Trophoblast cell (in vitro differentiated cells and primary cell): ENCODE data around the gene DNAJC16.

Experiments used
- DNase-seq, 2 donors: peaks; one replicate each; pipeline ENCODE4 v3.0.0-alpha.2; 2016
- H2AFZ ChIP-seq: 2 replicates; pipeline ENCODE4 v1.6.1; 2013; ENCODE audit warnings: low read length, moderate library complexity, mild to moderate bottlenecking; ENCODE audit not compliant: insufficient read depth, poor library complexity
- H2AK5ac ChIP-seq: 2 replicates; pipeline ENCODE4 v1.6.1; 2013; ENCODE audit warnings: mild to moderate bottlenecking, low read length
- H2BK120ac ChIP-seq: 2 replicates; pipeline ENCODE4 v1.6.1; 2013; ENCODE audit warnings: low read length, mild to moderate bottlenecking, moderate library complexity; ENCODE audit not compliant: insufficient read depth, poor library complexity
- H2BK12ac ChIP-seq: 2 replicates; pipeline ENCODE4 v1.6.1; 2013; ENCODE audit warnings: mild to moderate bottlenecking, low read length, moderate library complexity
- H2BK5ac ChIP-seq: 2 replicates; pipeline ENCODE4 v1.6.1; 2013; ENCODE audit warnings: low read length, low read depth, moderate library complexity, mild to moderate bottlenecking; ENCODE audit not compliant: poor library complexity
- H3K14ac ChIP-seq: 2 replicates; pipeline ENCODE4 v1.6.1; 2013; ENCODE audit warnings: mild to moderate bottlenecking, low read length
- H3K18ac ChIP-seq: 2 replicates; pipeline ENCODE4 v1.6.1; 2013; ENCODE audit warnings: mild to moderate bottlenecking, low read length
- H3K23ac ChIP-seq: 2 replicates; pipeline ENCODE4 v1.6.1; 2013; ENCODE audit warnings: low read length
- H3K27ac ChIP-seq: 2 replicates; pipeline ENCODE4 v1.5.1; 2013; ENCODE audit warnings: low read depth, mild to moderate bottlenecking, inconsistent platforms, low read length, moderate library complexity
- H3K27me3 ChIP-seq: 2 replicates; pipeline ENCODE4 v1.6.1; 2013; ENCODE audit warnings: inconsistent platforms, mild to moderate bottlenecking, low read length, moderate library complexity; ENCODE audit not compliant: insufficient read depth
- H3K36me3 ChIP-seq, 2 experiments: 1 replicate in 1 of 2; 2 replicates in 1 of 2; pipeline ENCODE4 v1.6.1; 2013; ENCODE audit warnings: low read length in 2 of 2, mild to moderate bottlenecking in 2 of 2, moderate library complexity in 1 of 2; ENCODE audit not compliant: insufficient read depth in 2 of 2, control insufficient read depth in 1 of 2
- H3K4ac ChIP-seq: 2 replicates; pipeline ENCODE4 v1.6.1; 2013; ENCODE audit warnings: low read depth, mild to moderate bottlenecking, low read length, moderate library complexity
- H3K4me1 ChIP-seq, 2 experiments: 1 replicate in 1 of 2; 2 replicates in 1 of 2; pipeline ENCODE4 v1.6.1; 2013; ENCODE audit warnings: low read length in 2 of 2, mild to moderate bottlenecking in 2 of 2, moderate library complexity in 1 of 2; ENCODE audit not compliant: insufficient read depth in 2 of 2, control insufficient read depth in 1 of 2
- H3K4me2 ChIP-seq: 2 replicates; pipeline ENCODE4 v1.6.1; 2013; ENCODE audit warnings: inconsistent platforms, mild to moderate bottlenecking, low read length, moderate library complexity
- H3K4me3 ChIP-seq: 2 replicates; pipeline ENCODE4 v1.5.1; 2013; ENCODE audit warnings: mild to moderate bottlenecking, low read depth, low read length, inconsistent platforms
- H3K79me1 ChIP-seq: one replicate; pipeline ENCODE4 v1.6.1; 2013; ENCODE audit warnings: low read length
- H3K79me2 ChIP-seq: 2 replicates; pipeline ENCODE4 v1.6.1; 2013; ENCODE audit warnings: low read length, mild to moderate bottlenecking; ENCODE audit not compliant: control insufficient read depth, insufficient read depth, poor library complexity
- H3K9ac ChIP-seq: 2 replicates; pipeline ENCODE4 v1.6.1; 2013; ENCODE audit warnings: mild to moderate bottlenecking, low read length
- H3K9me3 ChIP-seq: 2 replicates; pipeline ENCODE4 v1.6.1; 2013; ENCODE audit warnings: low read depth, mild to moderate bottlenecking, control low read depth, inconsistent platforms, low read length; ENCODE audit not compliant: insufficient read depth
- H4K12ac ChIP-seq: 2 replicates; pipeline ENCODE4 v1.6.1; 2013; ENCODE audit warnings: low read depth, mild to moderate bottlenecking, low read length, moderate library complexity
- H4K8ac ChIP-seq: 2 replicates; pipeline ENCODE4 v1.6.1; 2013; ENCODE audit warnings: low read depth, mild to moderate bottlenecking, low read length, moderate library complexity
- H4K91ac ChIP-seq: one replicate; pipeline ENCODE4 v1.6.1; 2013; ENCODE audit warnings: low read depth, mild to moderate bottlenecking, low read length, moderate library complexity
- WGBS: extraction: QIAGEN DNeasy Blood & Tissue Kit; methylation state at CpG from one replicate; pipeline ENCODE4 v1.1.7; 2013; ENCODE audit warnings: missing lambda C conversion rate; ENCODE audit not compliant: insufficient read length, insufficient coverage; ENCODE audit errors: extremely low coverage; 5-methylcytosine and 5-hydroxymethylcytosine counted together

The DNAJC16 gene

DNA sequence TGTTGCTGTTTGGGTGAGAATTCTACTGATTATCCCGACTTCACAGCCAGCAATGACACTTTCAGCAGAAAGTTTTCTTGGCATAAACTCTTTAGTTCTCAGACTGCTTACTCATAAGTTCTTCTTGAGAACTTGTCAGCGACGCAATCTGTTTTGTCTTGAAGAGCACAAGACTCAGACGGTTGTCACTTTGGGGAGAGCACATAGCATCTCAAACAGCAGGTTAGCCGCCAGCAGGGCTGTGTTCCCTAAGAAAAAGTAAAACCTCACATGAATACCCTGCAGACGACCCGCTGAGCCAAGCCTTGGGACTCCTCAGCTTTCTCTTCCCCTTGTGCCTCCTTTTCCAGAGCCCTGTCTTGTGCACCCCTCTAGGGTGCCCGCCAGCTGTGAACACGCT is 46.8 kb downstream of the DNAJC16 start:
- H3K79me2 ChIP-seq = no peaks in the 10 kb centered on the region
- H2AFZ ChIP-seq = no peak overlapping the region
- H3K27ac ChIP-seq = no peak overlapping the region
- no peak overlapping the region for H3K4ac ChIP-seq
- no peak overlapping the region for H4K91ac ChIP-seq
- no peak overlapping the region for H2BK12ac ChIP-seq
- H4K8ac ChIP-seq = no peak overlapping the region
- no peaks in the 10 kb centered on the region for H3K9me3 ChIP-seq
- H3K4me3 ChIP-seq = no peak overlapping the region
- H3K79me1 ChIP-seq = no peaks in the 10 kb centered on the region
- H3K36me3 ChIP-seq = peaks cover 3 to 11% of the 10 kb centered on the region in 2 experiments
- no CpG with 5 or more reads among the region's 9 CpGs for WGBS
- H2BK5ac ChIP-seq = no peak overlapping the region
- H3K4me1 ChIP-seq = no peaks in the 10 kb centered on the region
- no peak overlapping the region for H3K4me2 ChIP-seq
- H3K14ac ChIP-seq = no peak overlapping the region
- DNase-seq = no peak
- H2BK120ac ChIP-seq = no peak overlapping the region
- H3K9ac ChIP-seq = no peak overlapping the region
- H2AK5ac ChIP-seq = no peak overlapping the region
- no peaks in the 10 kb centered on the region for H3K27me3 ChIP-seq
- no peak overlapping the region for H3K23ac ChIP-seq
- no peak overlapping the region for H4K12ac ChIP-seq
- H3K18ac ChIP-seq = no peak overlapping the region

DNA sequence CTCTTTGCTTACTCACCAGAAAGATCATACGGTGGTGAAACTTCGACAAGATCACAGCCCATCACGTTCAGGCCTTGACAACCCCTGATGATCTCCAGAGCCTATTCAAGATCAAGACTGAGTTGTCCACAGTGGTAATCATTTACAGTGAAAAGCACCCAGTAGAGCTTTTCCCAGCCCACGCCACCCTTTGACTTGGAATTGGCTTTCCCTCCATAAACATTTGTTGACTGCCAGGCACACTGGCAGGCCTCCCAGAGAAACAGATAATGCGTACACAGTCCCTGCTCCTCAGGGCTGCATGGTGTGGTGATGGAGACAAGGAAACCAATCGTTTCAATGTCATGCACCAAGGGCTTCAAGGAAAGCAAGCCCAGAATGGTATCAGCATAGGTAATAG is 48.1 kb downstream of the DNAJC16 start:
- Histone ChIP-seq H3K4me3 (no peak overlapping the region), H3K9ac (no peak overlapping the region), H3K9me3 (no peaks in the 10 kb centered on the region), H3K79me2 (no peaks in the 10 kb centered on the region), H4K91ac (no peak overlapping the region), H2BK5ac (no peak overlapping the region), H2BK12ac (no peak overlapping the region), H3K4me2 (no peak overlapping the region), H3K23ac (no peak overlapping the region), H3K18ac (no peak overlapping the region), H2AK5ac (no peak overlapping the region), H4K8ac (no peak overlapping the region), H3K79me1 (no peaks in the 10 kb centered on the region), H3K27ac (no peak overlapping the region), H3K14ac (no peak overlapping the region), H2BK120ac (no peak overlapping the region), H4K12ac (no peak overlapping the region), H3K4ac (no peak overlapping the region), H3K36me3 (peaks cover 0 to 5% of the 10 kb centered on the region in 2 experiments), H2AFZ (no peak overlapping the region), H3K27me3 (no peaks in the 10 kb centered on the region), H3K4me1 (no peaks in the 10 kb centered on the region)
- no CpG with 5 or more reads among the region's 6 CpGs for WGBS
- no peak for DNase-seq

DNA sequence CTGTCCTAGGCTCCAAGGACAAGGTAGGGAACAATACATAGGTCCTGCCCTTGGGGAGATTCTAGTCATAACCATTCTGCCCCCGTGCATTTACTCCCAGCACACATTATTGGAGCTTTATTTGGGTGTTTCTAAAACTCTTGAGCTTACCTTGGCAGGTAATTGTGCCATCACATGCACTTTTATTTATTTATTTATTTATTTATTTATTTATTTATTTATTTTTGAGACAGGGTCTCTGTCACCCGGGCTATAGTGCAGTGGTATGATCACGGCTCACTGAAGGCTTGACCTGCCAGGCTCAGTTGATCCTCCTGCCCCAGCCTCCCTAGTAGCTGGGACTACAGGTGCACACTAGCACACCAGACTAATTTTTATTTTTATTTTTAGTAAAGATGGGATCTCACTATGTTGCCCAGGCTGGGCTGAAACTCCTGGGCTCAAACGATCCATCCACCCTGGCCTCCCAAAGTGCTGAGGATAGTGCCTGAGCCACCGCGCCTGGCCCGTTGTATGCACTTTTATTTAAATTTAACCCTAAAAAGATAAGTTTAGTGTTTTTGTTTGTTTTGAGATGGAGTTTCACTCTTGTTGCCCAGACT is 49.0 kb downstream of the DNAJC16 start:
- DNase-seq = no peak
- no peak overlapping the region for H3K9ac ChIP-seq
- no peak overlapping the region for H3K4me2 ChIP-seq
- H4K12ac ChIP-seq = no peak overlapping the region
- no peak overlapping the region for H2BK5ac ChIP-seq
- no peak overlapping the region for H3K23ac ChIP-seq
- no peak overlapping the region for H4K91ac ChIP-seq
- no peaks in the 10 kb centered on the region for H3K79me2 ChIP-seq
- no peak overlapping the region for H2BK120ac ChIP-seq
- H3K79me1 ChIP-seq = no peaks in the 10 kb centered on the region
- no peaks in the 10 kb centered on the region for H3K27me3 ChIP-seq
- H3K14ac ChIP-seq = no peak overlapping the region
- H2AFZ ChIP-seq = no peak overlapping the region
- no peak overlapping the region for H2BK12ac ChIP-seq
- H4K8ac ChIP-seq = no peak overlapping the region
- no CpG with 5 or more reads among the region's 7 CpGs for WGBS
- no peak overlapping the region for H3K4ac ChIP-seq
- H3K4me1 ChIP-seq = no peaks in the 10 kb centered on the region
- H3K18ac ChIP-seq = no peak overlapping the region
- no peaks in the 10 kb centered on the region for H3K9me3 ChIP-seq
- H3K27ac ChIP-seq = no peak overlapping the region
- H3K4me3 ChIP-seq = no peak overlapping the region
- peaks cover 0 to 3% of the 10 kb centered on the region in 2 experiments for H3K36me3 ChIP-seq
- H2AK5ac ChIP-seq = no peak overlapping the region

DNA sequence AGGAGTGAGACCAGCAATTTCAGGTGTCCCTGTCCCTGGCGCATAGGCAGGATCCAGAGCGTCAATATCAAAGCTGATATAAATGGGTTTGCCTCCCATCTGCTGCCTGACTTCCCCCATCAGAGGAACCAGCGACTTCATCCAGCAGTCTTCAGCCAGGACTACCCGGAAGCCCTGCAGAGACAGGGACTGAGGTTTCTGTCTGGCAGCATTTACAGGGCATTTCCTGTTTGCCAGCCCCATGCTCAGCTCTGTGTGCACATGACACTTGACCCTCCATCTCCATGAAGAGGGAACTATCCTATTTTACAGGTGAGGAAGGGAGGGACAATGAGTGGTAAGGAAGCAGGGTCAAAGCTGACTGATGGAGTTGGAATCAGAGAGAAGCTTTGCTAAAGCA is 51.0 kb downstream of the DNAJC16 start:
- no peak overlapping the region for H3K4ac ChIP-seq
- no peak overlapping the region for H3K4me3 ChIP-seq
- H4K12ac ChIP-seq = no peak overlapping the region
- no peak overlapping the region for H3K14ac ChIP-seq
- H3K27me3 ChIP-seq = no peaks in the 10 kb centered on the region
- no peaks in the 10 kb centered on the region for H3K79me1 ChIP-seq
- H3K79me2 ChIP-seq = no peaks in the 10 kb centered on the region
- H3K4me1 ChIP-seq = no peaks in the 10 kb centered on the region
- no peak overlapping the region for H4K91ac ChIP-seq
- H3K18ac ChIP-seq = no peak overlapping the region
- no peak overlapping the region for H2BK12ac ChIP-seq
- H2BK120ac ChIP-seq = no peak overlapping the region
- H3K23ac ChIP-seq = no peak overlapping the region
- H3K36me3 ChIP-seq = peaks cover 0 to 3% of the 10 kb centered on the region in 2 experiments
- no peak overlapping the region for H2BK5ac ChIP-seq
- no peak overlapping the region for H3K27ac ChIP-seq
- no peak overlapping the region for H3K4me2 ChIP-seq
- no peak overlapping the region for H4K8ac ChIP-seq
- no peaks in the 10 kb centered on the region for H3K9me3 ChIP-seq
- H3K9ac ChIP-seq = no peak overlapping the region
- H2AFZ ChIP-seq = no peak overlapping the region
- no peak overlapping the region for H2AK5ac ChIP-seq
- no peak for DNase-seq
- WGBS = no CpG with 5 or more reads among the region's 4 CpGs
